Measurements from ENCODE around the gene DDX20.
"Not testable (repeated sequence)": the region's sequence is repeated elsewhere in the genome, so short reads cannot be mapped to it uniquely, and the experiment has no call there.

DNA sequence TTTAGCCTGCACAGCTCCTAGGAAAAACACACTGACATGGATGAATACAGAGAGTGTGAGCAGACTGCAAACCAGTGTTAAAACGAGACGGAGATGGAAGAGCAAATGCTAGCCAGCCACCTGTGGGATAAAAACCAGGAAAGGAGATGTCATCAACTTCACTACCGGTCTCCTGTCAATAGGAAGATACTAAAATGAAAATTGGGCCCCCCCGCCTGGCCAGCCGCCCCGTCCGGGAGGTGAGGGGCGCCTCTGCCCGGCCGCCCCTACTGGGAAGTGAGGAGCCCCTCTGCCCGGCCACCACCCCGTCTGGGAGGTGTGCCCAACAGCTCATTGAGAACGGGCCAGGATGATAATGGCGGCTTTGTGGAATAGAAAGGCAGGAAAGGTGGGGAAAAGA, 44.0 kb downstream of the DDX20 start:
- not testable (repeated sequence) for TF ChIP-seq POLR2A (IDR thresholded peaks at IDR 0.05)
- TF ChIP-seq, protein P1, sequence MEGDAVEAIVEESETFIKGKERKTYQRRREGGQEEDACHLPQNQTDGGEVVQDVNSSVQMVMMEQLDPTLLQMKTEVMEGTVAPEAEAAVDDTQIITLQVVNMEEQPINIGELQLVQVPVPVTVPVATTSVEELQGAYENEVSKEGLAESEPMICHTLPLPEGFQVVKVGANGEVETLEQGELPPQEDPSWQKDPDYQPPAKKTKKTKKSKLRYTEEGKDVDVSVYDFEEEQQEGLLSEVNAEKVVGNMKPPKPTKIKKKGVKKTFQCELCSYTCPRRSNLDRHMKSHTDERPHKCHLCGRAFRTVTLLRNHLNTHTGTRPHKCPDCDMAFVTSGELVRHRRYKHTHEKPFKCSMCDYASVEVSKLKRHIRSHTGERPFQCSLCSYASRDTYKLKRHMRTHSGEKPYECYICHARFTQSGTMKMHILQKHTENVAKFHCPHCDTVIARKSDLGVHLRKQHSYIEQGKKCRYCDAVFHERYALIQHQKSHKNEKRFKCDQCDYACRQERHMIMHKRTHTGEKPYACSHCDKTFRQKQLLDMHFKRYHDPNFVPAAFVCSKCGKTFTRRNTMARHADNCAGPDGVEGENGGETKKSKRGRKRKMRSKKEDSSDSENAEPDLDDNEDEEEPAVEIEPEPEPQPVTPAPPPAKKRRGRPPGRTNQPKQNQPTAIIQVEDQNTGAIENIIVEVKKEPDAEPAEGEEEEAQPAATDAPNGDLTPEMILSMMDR (IDR thresholded peaks at IDR 0.05): not testable (repeated sequence)
